IMR-90 (cell line): ENCODE data around the gene GARIN5A. TPM values are rescaled to one million over a fixed set of nuclear protein-coding genes. Genes with fewer than 3 reads are reported as not detected.

Experiments
- CEBPB ChIP-seq: IDR thresholded peaks from 2 replicates; pipeline ENCODE4 v1.6.1; 2012; ENCODE audit warnings: low read depth, low read length, improper control_type of control experiment
- CTCF ChIP-seq: conservative IDR thresholded peaks from 2 replicates; pipeline ENCODE4 v1.5.1; 2012; ENCODE audit warnings: mild to moderate bottlenecking, low read depth, low read length, improper control_type of control experiment
- ELK1 ChIP-seq: fragments of 150-350 bp; IDR thresholded peaks from 2 replicates; pipeline ENCODE4 v1.6.1; 2016; ENCODE audit warnings: low read depth, mild to moderate bottlenecking, low read length, moderate library complexity, borderline replicate concordance
- FOS ChIP-seq: fragments of 150-350 bp; IDR thresholded peaks from 2 replicates; pipeline ENCODE4 v1.6.1; 2016; ENCODE audit warnings: low read depth, low read length
- polyA plus RNA-seq, 3 experiments: library from polyadenylated mRNA; depleted of rRNA; stranded (reverse); fragments of >200 nt; gene quantifications; 2 replicates each; pipeline ENCODE4 v1.2.3, GENCODE V29; 2012; ENCODE audit warnings: low replicate concordance in 1 of 3
- total RNA-seq: library from RNA; depleted of rRNA; stranded (reverse); fragments of >200 nt; gene quantifications from 2 replicates; pipeline ENCODE4 v1.2.3, GENCODE V29; 2012

Gene GARIN5A
- total and polyA plus RNA-seq, 2 of the 4 experiments (the other 2 are of a cell fraction): 0.53 TPM; not detected in 1

DNA sequence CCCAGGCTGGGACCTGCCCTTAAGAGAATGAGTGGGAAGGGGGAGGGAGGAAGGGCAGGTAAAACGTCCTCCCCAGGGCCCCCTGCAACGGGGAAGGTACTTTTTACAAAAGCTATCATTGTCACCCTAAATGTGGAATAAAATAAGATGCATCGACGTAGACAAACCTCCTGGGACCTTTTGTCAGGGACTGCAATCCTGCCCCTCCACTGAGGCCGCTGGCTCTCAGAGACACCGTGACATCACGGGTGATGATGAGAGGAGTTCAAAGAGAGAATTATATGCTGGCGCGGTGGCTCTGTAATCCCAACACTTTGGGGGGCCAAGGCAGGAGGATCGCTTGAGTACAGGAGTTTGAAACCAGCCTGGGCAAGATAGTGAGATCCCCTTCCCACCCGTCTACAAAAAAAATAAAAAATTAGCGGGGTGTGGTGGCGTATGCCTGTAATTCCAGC lies 45.7 kb downstream of the GARIN5A start (continued):
- TF ChIP-seq CTCF (no peak), FOS (no peak), ELK1 (no peak), CEBPB (no peak)
